MM.1S (cell line): ENCODE results near the gene C7orf33.

Experiments
- DNase-seq: peaks from one replicate; pipeline ENCODE4 v3.0.0-alpha.2; 2015
- H2AFZ ChIP-seq: fragments of 300-600 bp; sonication (generic); 2 replicates; pipeline ENCODE4 v1.6.0; 2016; ENCODE audit warnings: antibody characterized with exemption, low read length
- H3F3A ChIP-seq: fragments of 300-600 bp; sonication (generic); 2 replicates; pipeline ENCODE4 v1.6.1; 2016; ENCODE audit warnings: mild to moderate bottlenecking, antibody characterized with exemption, low read length, moderate library complexity, mixed read lengths; ENCODE audit not compliant: insufficient read depth
- H3K27ac ChIP-seq: fragments of 300-600 bp; sonication (generic); 2 replicates; pipeline ENCODE4 v1.5.1; 2016; ENCODE audit warnings: mild to moderate bottlenecking, low read length
- H3K27me3 ChIP-seq: fragments of 300-600 bp; sonication (generic); replicated peaks from 2 replicates; pipeline ENCODE4 v1.6.0; 2016; ENCODE audit warnings: low read length; ENCODE audit not compliant: insufficient read depth
- H3K36me3 ChIP-seq: fragments of 300-600 bp; sonication (generic); replicated peaks from 2 replicates; pipeline ENCODE4 v1.6.1; 2016; ENCODE audit warnings: mild to moderate bottlenecking, low read length, mixed read lengths; ENCODE audit not compliant: insufficient read depth
- H3K4me1 ChIP-seq: fragments of 300-600 bp; sonication (generic); 2 replicates; pipeline ENCODE4 v1.6.1; 2016; ENCODE audit warnings: low read length, mixed read lengths
- H3K4me2 ChIP-seq: fragments of 300-600 bp; sonication (generic); 2 replicates; pipeline ENCODE4 v1.6.0; 2016; ENCODE audit warnings: low read depth, low read length
- H3K4me3 ChIP-seq: fragments of 300-600 bp; sonication (generic); 2 replicates; pipeline ENCODE4 v1.5.1; 2016; ENCODE audit warnings: low read length, mixed read lengths
- H3K79me2 ChIP-seq: fragments of 300-600 bp; sonication (generic); 2 replicates; pipeline ENCODE4 v1.6.1; 2016; ENCODE audit warnings: mixed run types, low read length, mixed read lengths
- H3K9ac ChIP-seq: fragments of 300-600 bp; sonication (generic); 2 replicates; pipeline ENCODE4 v1.6.1; 2016; ENCODE audit warnings: low read length, mixed read lengths
- H3K9me2 ChIP-seq: fragments of 300-600 bp; sonication (generic); replicated peaks from 2 replicates; pipeline ENCODE4 v1.6.1; 2016; ENCODE audit warnings: mild to moderate bottlenecking, low read length, mixed read lengths; ENCODE audit not compliant: insufficient read depth
- H3K9me3 ChIP-seq: fragments of 300-600 bp; sonication (generic); replicated peaks from 2 replicates; pipeline ENCODE4 v1.6.1; 2016; ENCODE audit warnings: mild to moderate bottlenecking, low read length, mixed read lengths; ENCODE audit not compliant: insufficient read depth
- H4K20me1 ChIP-seq: fragments of 300-600 bp; sonication (generic); 2 replicates; pipeline ENCODE4 v1.6.1; 2016; ENCODE audit warnings: mild to moderate bottlenecking, low read length, moderate library complexity, mixed read lengths; ENCODE audit not compliant: insufficient read depth
- EZH2 ChIP-seq: fragments of 300-600 bp; sonication (generic); optimal IDR thresholded peaks from 2 replicates; pipeline ENCODE3; 2017; ENCODE audit warnings: low read depth, mild to moderate bottlenecking, antibody characterized with exemption, low read length, mixed read lengths
- EZH2phosphoT487 ChIP-seq: fragments of 300-600 bp; sonication (generic); IDR thresholded peaks from 2 replicates; pipeline ENCODE4 v1.6.1; 2018; ENCODE audit warnings: antibody characterized with exemption, low read length
- TF ChIP-seq, protein P1 (sequence below): fragments of 300-600 bp; sonication (generic); IDR thresholded peaks from 2 replicates; pipeline ENCODE4 v1.5.1; 2016; ENCODE audit warnings: antibody characterized with exemption, low read length, mixed read lengths

The C7orf33 gene

DNA sequence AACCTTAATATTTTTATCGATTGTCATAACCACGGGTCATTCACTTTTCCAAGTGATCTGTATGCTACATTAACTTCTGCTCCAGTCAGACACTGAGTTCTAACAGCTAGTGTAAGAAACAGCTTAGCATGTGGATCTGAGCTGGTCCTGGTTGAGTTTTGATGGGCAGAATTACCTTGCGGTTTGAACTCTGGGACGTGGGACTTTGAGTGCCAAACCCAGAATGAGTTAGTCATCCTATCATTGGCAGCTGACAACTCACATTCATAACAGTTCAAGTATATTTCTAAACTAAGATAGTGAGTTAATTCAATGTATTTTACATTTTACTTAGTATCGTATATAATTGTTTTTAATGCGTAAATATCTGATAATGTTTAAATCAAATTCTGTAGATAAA is 43.2 kb downstream of the C7orf33 start:
- no peaks in the 10 kb centered on the region for H3K9me3 ChIP-seq
- H3K4me3 ChIP-seq: no peak overlapping the region
- H3K27me3 ChIP-seq: no peaks in the 10 kb centered on the region
- H3K27ac ChIP-seq: no peak overlapping the region
- H3K9ac ChIP-seq: no peak overlapping the region
- H3K9me2 ChIP-seq: no peaks in the 10 kb centered on the region
- no peaks in the 10 kb centered on the region for H3K36me3 ChIP-seq
- H2AFZ ChIP-seq: peak overlapping the region; percentile 2; the same call in 1 of the 2 replicates
- H3K4me1 ChIP-seq: 0 out of 2 replicates have a peak, but pooled peaks cover 2% of the 10 kb centered on the region
- no peak overlapping the region for H3K4me2 ChIP-seq
- H3F3A ChIP-seq: no peaks in the 10 kb centered on the region
- DNase-seq: no peak
- no peaks in the 10 kb centered on the region for H3K79me2 ChIP-seq
- no peaks in the 10 kb centered on the region for H4K20me1 ChIP-seq
- TF ChIP-seq, protein P1, sequence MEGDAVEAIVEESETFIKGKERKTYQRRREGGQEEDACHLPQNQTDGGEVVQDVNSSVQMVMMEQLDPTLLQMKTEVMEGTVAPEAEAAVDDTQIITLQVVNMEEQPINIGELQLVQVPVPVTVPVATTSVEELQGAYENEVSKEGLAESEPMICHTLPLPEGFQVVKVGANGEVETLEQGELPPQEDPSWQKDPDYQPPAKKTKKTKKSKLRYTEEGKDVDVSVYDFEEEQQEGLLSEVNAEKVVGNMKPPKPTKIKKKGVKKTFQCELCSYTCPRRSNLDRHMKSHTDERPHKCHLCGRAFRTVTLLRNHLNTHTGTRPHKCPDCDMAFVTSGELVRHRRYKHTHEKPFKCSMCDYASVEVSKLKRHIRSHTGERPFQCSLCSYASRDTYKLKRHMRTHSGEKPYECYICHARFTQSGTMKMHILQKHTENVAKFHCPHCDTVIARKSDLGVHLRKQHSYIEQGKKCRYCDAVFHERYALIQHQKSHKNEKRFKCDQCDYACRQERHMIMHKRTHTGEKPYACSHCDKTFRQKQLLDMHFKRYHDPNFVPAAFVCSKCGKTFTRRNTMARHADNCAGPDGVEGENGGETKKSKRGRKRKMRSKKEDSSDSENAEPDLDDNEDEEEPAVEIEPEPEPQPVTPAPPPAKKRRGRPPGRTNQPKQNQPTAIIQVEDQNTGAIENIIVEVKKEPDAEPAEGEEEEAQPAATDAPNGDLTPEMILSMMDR: no peak
- TF ChIP-seq EZH2: no peak
- TF ChIP-seq EZH2phosphoT487: no peak

DNA sequence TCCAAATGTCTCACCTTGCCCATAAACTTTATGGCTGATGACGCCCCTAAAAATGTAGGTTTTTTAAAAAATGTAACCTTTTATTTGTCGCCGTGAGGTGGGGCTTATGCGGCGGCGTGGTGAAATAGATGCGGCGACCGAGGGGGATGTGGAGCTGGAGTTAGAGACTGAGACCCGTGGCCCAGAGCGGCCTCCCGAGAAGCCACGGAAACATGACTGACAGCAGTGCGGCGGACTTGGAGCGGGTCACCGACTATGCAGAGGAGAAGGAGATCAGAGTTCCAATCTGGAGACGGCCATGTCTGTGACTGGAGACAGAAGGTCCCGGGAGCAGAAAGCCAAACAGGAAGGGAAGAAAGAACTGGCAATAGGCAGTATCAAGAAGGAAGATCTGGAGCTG is 46.5 kb downstream of the C7orf33 start:
- Histone ChIP-seq H3K27me3 (no peaks in the 10 kb centered on the region), H3K9me2 (no peaks in the 10 kb centered on the region), H3K4me1 (no peaks in the 10 kb centered on the region), H3K4me2 (no peak overlapping the region), H3K4me3 (no peak overlapping the region), H3K79me2 (no peaks in the 10 kb centered on the region), H4K20me1 (no peaks in the 10 kb centered on the region), H3K27ac (no peak overlapping the region), H3K36me3 (no peaks in the 10 kb centered on the region), H3K9me3 (no peaks in the 10 kb centered on the region), H3F3A (no peaks in the 10 kb centered on the region), H2AFZ (no peak overlapping the region), H3K9ac (no peak overlapping the region)
- TF ChIP-seq, protein P1: no peak
- no peak for TF ChIP-seq EZH2phosphoT487
- no peak for TF ChIP-seq EZH2
- no peak for DNase-seq

DNA sequence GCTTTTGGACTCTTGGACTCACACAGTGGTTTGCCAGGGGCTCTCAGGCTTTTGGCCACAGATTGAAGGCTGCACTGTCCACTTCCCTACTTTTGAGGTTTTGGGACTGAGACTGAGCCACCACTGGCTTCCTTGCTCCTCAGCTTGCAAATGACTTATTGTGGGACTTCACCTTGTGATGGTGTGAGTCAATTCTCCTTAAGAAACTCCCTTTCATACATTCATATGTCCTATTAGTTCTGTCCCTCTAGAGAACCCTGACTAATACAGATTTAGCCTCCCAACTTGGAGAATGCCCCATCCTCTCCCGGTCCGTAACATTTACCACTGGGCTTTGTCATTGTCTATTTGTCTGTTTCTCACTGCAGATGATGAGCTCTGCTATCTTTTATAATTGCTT is 55.3 kb downstream of the C7orf33 start:
- DNase-seq: no peak
- Histone ChIP-seq H3K9ac (no peak overlapping the region), H3K9me3 (no peaks in the 10 kb centered on the region), H3K4me1 (no peaks in the 10 kb centered on the region), H4K20me1 (no peaks in the 10 kb centered on the region), H3K27ac (no peak overlapping the region), H3F3A (0 out of 2 replicates have a peak, but pooled peaks cover 3% of the 10 kb centered on the region), H3K79me2 (no peaks in the 10 kb centered on the region), H2AFZ (no peak overlapping the region), H3K36me3 (no peaks in the 10 kb centered on the region), H3K9me2 (no peaks in the 10 kb centered on the region), H3K27me3 (no peaks in the 10 kb centered on the region), H3K4me3 (no peak overlapping the region), H3K4me2 (no peak overlapping the region)
- TF ChIP-seq EZH2: no peak
- TF ChIP-seq, protein P1: no peak
- no peak for TF ChIP-seq EZH2phosphoT487
